Measurements from ENCODE around the gene AQP12A. TPM values are rescaled to one million over a fixed set of nuclear protein-coding genes. Genes with fewer than 3 reads are reported as not detected.

The AQP12A gene
- total and polyA plus RNA-seq, 9 of the 15 experiments (the other 6 are each of a cell fraction or from before 2014, with no cell fraction given) = not detected

DNA sequence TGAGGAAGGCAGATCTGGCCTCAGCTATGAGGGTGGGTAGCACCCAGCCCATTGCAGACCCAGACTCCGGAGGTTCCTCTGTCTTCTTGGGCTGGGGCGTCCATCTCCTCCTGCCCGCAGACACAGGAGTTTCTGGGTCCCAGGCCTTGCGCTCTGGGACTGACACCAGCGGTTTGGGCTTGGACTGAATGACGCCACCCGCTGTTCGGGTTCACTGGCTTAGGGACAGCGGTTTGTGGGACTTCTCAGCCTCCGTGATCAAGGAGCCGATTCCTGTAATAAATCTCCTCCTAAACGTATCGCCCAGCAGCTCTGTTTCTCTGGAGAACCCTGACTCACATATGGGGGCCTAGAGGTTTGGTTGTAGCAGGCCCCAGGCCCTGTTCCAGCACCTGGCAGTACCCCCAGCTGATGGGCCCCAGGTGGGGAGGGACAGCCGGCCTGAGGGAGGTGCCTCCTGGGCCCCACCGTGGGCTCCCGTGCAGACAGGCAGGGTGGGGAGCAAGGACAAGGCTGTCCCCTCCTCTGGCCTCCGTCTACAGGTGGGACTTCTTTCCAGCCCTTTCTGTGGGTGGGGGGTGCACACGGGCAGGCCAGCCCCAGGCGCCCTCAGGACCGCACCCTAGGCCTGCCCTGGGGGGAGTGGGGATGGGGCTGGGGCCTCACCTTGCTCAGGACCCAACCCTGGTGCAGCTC is 4.5 kb upstream of the AQP12A start:
- ChIA-PET CTCF (ENCODE audit: low intra/inter-chr PET ratio) (no interaction called here), POLR2A (no interaction called here)
- Histone ChIP-seq H3K4me1 (replicated peaks in 1 of 2; ENCODE audit: control insufficient read depth in 2 of 2, insufficient read depth in 2 of 2, low read length in 2 of 2) (no peaks in the 10 kb centered on the region), H3K9ac (ENCODE audit: insufficient read depth in 1 of 2, low read depth in 2 of 2, low read length in 2 of 2) (no peak overlapping the region), H3K9me1 (ENCODE audit: control insufficient read depth, insufficient read depth, low read length) (no peaks in the 10 kb centered on the region), H3K9me3 (replicated peaks; ENCODE audit: control insufficient read depth, insufficient read depth, low read depth, low read length) (no peaks in the 10 kb centered on the region), H3K36me3 (ENCODE audit: control insufficient read depth, insufficient read depth, low read length) (no peaks in the 10 kb centered on the region), H3K4me2 (ENCODE audit: insufficient read depth, low read length) (no peak overlapping the region), H3K4me3 (no peak overlapping the region), H4K20me1 (replicated peaks; ENCODE audit: control insufficient read depth, insufficient read depth, low read length) (no peaks in the 10 kb centered on the region; the same call in 1 of the 2 replicates), H2AFZ (ENCODE audit: low read depth, low read length) (no peak overlapping the region), H3K27me3 (ENCODE audit: control insufficient read depth in 2 of 2, insufficient read depth in 2 of 2, low read length in 2 of 2) (peaks cover 0 to 33% of the 10 kb centered on the region in 2 experiments; a peak in 3 of 5 replicates), H3K79me2 (ENCODE audit: control insufficient read depth, insufficient read depth, low read length) (no peaks in the 10 kb centered on the region), H3K27ac (ENCODE audit: extremely low read depth, low read depth, low read length) (no peak overlapping the region)
- in situ Hi-C loops (cut with MboI) (no loop called here), intact Hi-C loops (cut with micrococcal nuclease) (no loop called here)
- WGBS (ENCODE audit: insufficient coverage, low coverage, missing lambda C conversion rate) = 3% methylated on average over 8 of the region's 20 CpGs
- no peak for FAIRE-seq
- DNase-seq (ENCODE audit: extremely low read depth in 1 of 4, low spot score in 3 of 4) = no peak
- no peak for ATAC-seq
- no TSS peak for BruUV-seq (replicated peaks)
- TF ChIP-seq, protein P1, sequence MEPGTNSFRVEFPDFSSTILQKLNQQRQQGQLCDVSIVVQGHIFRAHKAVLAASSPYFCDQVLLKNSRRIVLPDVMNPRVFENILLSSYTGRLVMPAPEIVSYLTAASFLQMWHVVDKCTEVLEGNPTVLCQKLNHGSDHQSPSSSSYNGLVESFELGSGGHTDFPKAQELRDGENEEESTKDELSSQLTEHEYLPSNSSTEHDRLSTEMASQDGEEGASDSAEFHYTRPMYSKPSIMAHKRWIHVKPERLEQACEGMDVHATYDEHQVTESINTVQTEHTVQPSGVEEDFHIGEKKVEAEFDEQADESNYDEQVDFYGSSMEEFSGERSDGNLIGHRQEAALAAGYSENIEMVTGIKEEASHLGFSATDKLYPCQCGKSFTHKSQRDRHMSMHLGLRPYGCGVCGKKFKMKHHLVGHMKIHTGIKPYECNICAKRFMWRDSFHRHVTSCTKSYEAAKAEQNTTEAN (CRISPR knock-in tag; IDR thresholded peaks at IDR 0.05) = no peak
- TF ChIP-seq, protein P2, sequence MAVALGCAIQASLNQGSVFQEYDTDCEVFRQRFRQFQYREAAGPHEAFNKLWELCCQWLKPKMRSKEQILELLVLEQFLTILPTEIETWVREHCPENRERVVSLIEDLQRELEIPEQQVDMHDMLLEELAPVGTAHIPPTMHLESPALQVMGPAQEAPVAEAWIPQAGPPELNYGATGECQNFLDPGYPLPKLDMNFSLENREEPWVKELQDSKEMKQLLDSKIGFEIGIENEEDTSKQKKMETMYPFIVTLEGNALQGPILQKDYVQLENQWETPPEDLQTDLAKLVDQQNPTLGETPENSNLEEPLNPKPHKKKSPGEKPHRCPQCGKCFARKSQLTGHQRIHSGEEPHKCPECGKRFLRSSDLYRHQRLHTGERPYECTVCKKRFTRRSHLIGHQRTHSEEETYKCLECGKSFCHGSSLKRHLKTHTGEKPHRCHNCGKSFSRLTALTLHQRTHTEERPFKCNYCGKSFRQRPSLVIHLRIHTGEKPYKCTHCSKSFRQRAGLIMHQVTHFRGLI (CRISPR knock-in tag; IDR thresholded peaks at IDR 0.05) = no peak
- TF ChIP-seq RNF2 (IDR thresholded peaks at IDR 0.05) = no peak
- TF ChIP-seq XRCC3 (IDR thresholded peaks at IDR 0.05) = no peak
- TF ChIP-seq SAP30 (IDR thresholded peaks at IDR 0.05; ENCODE audit: borderline replicate concordance, insufficient read depth, low read depth, low read length, poor library complexity, severe bottlenecking) = no peak
- TF ChIP-seq TFAM (CRISPR knock-in tag; conservative IDR thresholded peaks at IDR 0.05) = no peak
- no peak for TF ChIP-seq KAT8 (IDR thresholded peaks at IDR 0.05; ENCODE audit: low read depth)
- TF ChIP-seq, protein P3, sequence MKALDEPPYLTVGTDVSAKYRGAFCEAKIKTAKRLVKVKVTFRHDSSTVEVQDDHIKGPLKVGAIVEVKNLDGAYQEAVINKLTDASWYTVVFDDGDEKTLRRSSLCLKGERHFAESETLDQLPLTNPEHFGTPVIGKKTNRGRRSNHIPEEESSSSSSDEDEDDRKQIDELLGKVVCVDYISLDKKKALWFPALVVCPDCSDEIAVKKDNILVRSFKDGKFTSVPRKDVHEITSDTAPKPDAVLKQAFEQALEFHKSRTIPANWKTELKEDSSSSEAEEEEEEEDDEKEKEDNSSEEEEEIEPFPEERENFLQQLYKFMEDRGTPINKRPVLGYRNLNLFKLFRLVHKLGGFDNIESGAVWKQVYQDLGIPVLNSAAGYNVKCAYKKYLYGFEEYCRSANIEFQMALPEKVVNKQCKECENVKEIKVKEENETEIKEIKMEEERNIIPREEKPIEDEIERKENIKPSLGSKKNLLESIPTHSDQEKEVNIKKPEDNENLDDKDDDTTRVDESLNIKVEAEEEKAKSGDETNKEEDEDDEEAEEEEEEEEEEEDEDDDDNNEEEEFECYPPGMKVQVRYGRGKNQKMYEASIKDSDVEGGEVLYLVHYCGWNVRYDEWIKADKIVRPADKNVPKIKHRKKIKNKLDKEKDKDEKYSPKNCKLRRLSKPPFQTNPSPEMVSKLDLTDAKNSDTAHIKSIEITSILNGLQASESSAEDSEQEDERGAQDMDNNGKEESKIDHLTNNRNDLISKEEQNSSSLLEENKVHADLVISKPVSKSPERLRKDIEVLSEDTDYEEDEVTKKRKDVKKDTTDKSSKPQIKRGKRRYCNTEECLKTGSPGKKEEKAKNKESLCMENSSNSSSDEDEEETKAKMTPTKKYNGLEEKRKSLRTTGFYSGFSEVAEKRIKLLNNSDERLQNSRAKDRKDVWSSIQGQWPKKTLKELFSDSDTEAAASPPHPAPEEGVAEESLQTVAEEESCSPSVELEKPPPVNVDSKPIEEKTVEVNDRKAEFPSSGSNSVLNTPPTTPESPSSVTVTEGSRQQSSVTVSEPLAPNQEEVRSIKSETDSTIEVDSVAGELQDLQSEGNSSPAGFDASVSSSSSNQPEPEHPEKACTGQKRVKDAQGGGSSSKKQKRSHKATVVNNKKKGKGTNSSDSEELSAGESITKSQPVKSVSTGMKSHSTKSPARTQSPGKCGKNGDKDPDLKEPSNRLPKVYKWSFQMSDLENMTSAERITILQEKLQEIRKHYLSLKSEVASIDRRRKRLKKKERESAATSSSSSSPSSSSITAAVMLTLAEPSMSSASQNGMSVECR (CRISPR knock-in tag; IDR thresholded peaks at IDR 0.05) = no peak
- TF ChIP-seq, protein P4, sequence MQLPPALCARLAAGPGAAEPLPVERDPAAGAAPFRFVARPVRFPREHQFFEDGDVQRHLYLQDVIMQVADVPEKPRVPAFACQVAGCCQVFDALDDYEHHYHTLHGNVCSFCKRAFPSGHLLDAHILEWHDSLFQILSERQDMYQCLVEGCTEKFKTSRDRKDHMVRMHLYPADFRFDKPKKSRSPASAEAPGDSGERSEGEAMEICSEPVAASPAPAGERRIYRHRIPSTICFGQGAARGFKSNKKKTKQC (CRISPR knock-in tag; IDR thresholded peaks at IDR 0.05) = no peak
- TF ChIP-seq, protein P5, sequence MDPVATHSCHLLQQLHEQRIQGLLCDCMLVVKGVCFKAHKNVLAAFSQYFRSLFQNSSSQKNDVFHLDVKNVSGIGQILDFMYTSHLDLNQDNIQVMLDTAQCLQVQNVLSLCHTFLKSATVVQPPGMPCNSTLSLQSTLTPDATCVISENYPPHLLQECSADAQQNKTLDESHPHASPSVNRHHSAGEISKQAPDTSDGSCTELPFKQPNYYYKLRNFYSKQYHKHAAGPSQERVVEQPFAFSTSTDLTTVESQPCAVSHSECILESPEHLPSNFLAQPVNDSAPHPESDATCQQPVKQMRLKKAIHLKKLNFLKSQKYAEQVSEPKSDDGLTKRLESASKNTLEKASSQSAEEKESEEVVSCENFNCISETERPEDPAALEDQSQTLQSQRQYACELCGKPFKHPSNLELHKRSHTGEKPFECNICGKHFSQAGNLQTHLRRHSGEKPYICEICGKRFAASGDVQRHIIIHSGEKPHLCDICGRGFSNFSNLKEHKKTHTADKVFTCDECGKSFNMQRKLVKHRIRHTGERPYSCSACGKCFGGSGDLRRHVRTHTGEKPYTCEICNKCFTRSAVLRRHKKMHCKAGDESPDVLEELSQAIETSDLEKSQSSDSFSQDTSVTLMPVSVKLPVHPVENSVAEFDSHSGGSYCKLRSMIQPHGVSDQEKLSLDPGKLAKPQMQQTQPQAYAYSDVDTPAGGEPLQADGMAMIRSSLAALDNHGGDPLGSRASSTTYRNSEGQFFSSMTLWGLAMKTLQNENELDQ (CRISPR knock-in tag; IDR thresholded peaks at IDR 0.05; ENCODE audit: borderline replicate concordance) = no peak
- TF ChIP-seq CSDE1 (IDR thresholded peaks at IDR 0.05) = no peak
